HT-29 (cell line): ENCODE data around the gene BEX3. TPM values are rescaled to one million over a fixed set of nuclear protein-coding genes. Genes with fewer than 3 reads are reported as not detected.

Source experiments
- DNase-seq: peaks from one replicate; pipeline ENCODE4 v3.0.0-alpha.2; 2015; ENCODE audit warnings: low spot score
- small RNA-seq: library from RNA; depleted of rRNA; stranded (forward); fragments of <200 nt; gene quantifications from one replicate; pipeline ENCODE3, GENCODE V24; 2014
- total RNA-seq: library from RNA; depleted of rRNA; stranded (reverse); fragments of >200 nt; shearing (Covaris generic); gene quantifications from 2 replicates; pipeline ENCODE4 v1.2.3, GENCODE V29; 2014; rRNA removed

BEX3 gene
- total RNA-seq, 1 experiment from 2014 or later: not detected

- no peak for DNase-seq
Observed at GRCh38 chrX:103423955-103424638, 47.8 kb downstream of the BEX3 start.

Small RNAs within 50 kb of the gene (small RNA-seq; reads per million reads assigned to genes)
- not detected for gene Z92846.1

Other genes starting within 250 kb of the BEX3 start
- not detected in 2 replicates for gene BEX4, start 161.4 kb upstream of the BEX3 start, total RNA-seq
- gene TCEAL8, start 121.4 kb upstream of the BEX3 start, total RNA-seq: 6.7 and 8.1 TPM in 2 replicates
- not detected in 2 replicates for gene TCEAL5, start 99.8 kb upstream of the BEX3 start, total RNA-seq
- gene BEX2, start 65.5 kb upstream of the BEX3 start, total RNA-seq: not detected in 2 replicates
- not detected in 2 replicates for gene TCEAL7, start 46.3 kb upstream of the BEX3 start, total RNA-seq
- gene TCEAL9, start 20.0 kb upstream of the BEX3 start, total RNA-seq: 10.3 and 11.8 TPM in 2 replicates
- not detected in 2 replicates for gene RAB40A, start 143.0 kb downstream of the BEX3 start, total RNA-seq
- gene TCEAL4, start 209.0 kb downstream of the BEX3 start, total RNA-seq: 2.2 and 3.2 TPM in 2 replicates
- 0.31 and 0.71 TPM in 2 replicates for gene TCEAL3, start 231.4 kb downstream of the BEX3 start, total RNA-seq